SH-SY5Y (cell line): ENCODE results near the gene ADAM23.

Experiments used
- GATA2 ChIP-seq: IDR thresholded peaks from 2 replicates; pipeline ENCODE4 v1.6.1; 2011; ENCODE audit warnings: mild to moderate bottlenecking, low read depth, low read length
- GATA3 ChIP-seq: IDR thresholded peaks from 2 replicates; pipeline ENCODE4 v1.6.1; 2011; ENCODE audit warnings: low read depth, mild to moderate bottlenecking, low read length, moderate library complexity

GRCh38 chr2:206452242-206452641 is 8.9 kb downstream of the ADAM23 start:
- TF ChIP-seq GATA2: no peak
- no peak for TF ChIP-seq GATA3
